Activated naive CD4-positive, alpha-beta T cell treated with anti-CD3 and anti-CD28 coated beads, Interleukin-2, amount 10 ng/mL, durations not matched to agents 5 hours and 36 hours (primary cell): ENCODE results near the gene PPCS. TPM values are rescaled to one million over a fixed set of nuclear protein-coding genes. Genes with fewer than 3 reads are reported as not detected.

Source experiments
- total RNA-seq, 2 experiments: library from RNA; stranded (reverse); gene quantifications; one replicate each; pipeline ENCODE4 v1.2.3, GENCODE V29; 2021

The PPCS gene
- total RNA-seq: 10 to 100 TPM; 42.2 to 46.1 TPM

DNA sequence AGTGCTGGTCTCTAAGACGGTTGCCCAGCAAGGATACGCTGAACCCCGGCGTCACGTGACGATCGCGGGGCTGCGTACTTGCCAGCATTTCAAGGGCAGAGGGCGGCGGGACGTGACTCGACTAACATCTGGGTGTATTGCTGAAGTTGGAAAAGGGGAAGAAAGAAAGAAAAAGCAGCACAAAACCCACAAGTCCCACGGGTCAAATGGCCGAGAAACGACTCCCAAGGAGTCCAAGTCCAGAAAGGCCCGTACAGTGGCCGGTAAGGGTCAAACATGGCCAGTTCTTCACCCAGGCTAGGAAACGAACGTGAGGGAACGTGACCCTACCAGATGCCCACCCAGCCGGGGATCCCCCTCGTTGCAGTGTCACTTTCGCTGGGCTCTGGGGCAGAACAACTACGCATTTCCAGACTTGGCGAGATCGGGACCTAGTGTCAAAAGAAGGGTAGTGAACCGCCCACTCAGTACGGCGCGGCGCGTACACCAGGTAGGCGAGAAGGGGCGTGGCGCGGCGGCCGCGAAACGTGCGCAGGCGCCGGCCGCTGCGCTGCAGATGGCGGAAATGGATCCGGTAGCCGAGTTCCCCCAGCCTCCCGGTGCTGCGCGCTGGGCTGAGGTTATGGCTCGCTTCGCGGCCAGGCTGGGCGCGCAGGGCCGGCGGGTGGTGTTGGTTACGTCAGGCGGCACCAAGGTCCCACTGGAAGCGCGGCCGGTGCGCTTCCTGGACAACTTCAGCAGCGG, at the start of gene PPCS, which contains the start of gene ZMYND12:
Gene PPCS (plus strand): TSS at position 534 of the 744 bp plus-strand sequence. CDS start 23 bp downstream, at position 557.
Gene ZMYND12 (minus strand): TSS at position 13 of the 744 bp plus-strand sequence. CDS start 25 bp downstream, outside the sequence.

DNA sequence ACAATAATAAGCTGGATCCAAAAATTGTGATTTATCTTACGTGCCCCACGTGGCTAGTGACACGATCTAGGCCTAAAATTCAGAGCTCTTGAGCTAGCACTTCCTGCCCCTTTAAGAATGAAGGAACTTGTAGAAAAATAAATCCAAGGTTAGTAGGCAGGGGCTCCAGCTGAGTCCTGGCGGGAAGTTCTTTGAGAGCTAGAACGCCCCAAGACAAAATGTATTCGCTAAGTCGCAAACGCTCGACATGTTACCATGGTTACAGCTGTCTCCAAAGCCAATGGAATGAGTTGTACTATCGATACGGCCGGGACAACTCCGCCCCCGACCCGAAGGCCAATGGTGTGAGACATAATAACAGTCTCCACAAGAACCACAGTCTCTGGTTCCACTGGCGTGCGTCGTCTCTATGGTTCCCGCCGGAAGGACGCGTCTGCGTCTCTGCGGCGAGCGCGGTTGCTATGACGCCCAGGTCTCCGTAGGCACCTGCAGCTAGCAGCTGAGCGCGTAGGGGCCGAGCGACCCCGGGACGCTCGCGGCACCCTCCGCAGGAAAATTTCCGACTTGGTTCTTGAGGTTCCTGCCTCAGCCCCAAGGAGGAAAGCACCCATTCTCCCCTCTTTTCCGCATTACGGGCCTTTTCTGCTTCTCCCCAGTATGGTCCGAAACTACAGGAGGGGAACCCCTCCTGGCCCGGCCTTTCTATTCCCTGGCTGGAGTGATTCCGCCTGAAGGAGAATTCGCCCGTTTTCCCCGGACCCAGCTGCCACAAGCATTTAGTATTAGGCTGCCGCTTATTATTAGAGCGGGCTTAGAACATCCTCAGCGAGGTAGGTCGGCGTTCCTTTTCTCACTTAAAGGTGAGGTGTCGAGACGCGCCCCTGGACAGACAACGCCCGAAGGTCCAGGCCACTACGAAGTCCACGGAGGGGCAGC, 6.8 kb downstream of the PPCS start, which contains the start of gene CCDC30:
Gene CCDC30 (plus strand): TSS at position 459 of the 936 bp plus-strand sequence. CDS start 17,266 bp downstream, outside the sequence.

Other genes with a start within 250 kb of the PPCS start
- 10 to 100 TPM; 51.1 to 52.0 TPM for gene FOXJ3, start 121.3 kb upstream of the PPCS start, total RNA-seq
- gene RIMKLA, start 75.8 kb upstream of the PPCS start, total RNA-seq: 1 to 10 TPM; 1.4 to 2.0 TPM
- gene ZMYND12, start 521 bp upstream of the PPCS start, total RNA-seq: under 1 TPM; 0.79 to 0.91 TPM
- gene CCDC30, start 6.7 kb downstream of the PPCS start, total RNA-seq: 1 to 10 TPM; 2.2 to 2.4 TPM
- gene PPIH, start 201.9 kb downstream of the PPCS start, total RNA-seq: 10 to 100 TPM; 79.6 to 82.2 TPM
- gene YBX1, start 225.9 kb downstream of the PPCS start, total RNA-seq: 100 to 1,000 TPM; 519 to 535 TPM